ENCODE results near the gene KDM4B. TPM values are rescaled to one million over a fixed set of nuclear protein-coding genes. Genes with fewer than 3 reads are reported as not detected.

The KDM4B gene
- total and polyA plus RNA-seq, 4 donors: 17.1 to 49.5 (median 24.7) TPM

DNA sequence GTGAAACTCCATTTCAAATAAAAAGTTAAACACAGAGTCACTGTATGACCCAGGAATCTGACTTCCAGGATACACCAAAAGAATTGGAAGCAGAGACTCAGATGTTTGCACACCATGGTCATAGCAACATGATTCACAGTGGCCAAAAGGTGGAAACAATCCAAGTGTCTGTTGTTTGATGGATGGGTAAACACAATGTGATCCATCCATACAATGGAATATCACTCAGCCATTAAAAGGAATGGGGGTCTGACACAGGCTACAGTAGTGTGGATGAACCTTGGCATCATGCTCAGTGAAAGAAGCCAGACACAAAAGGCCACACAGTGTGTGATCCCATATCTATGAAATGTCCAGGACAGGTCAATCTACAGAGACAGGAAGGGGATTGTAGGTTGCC is 197.3 kb downstream of the KDM4B start:
- Histone ChIP-seq H3K9ac (ENCODE audit: insufficient read depth in 1 of 2, low read length in 2 of 2) (no peak overlapping the region), H3K27me3 (ENCODE audit: control insufficient read depth in 3 of 3, insufficient read depth in 3 of 3, low read length in 2 of 3) (no peaks in the 10 kb centered on the region), H3K4me1 (ENCODE audit: control insufficient read depth in 5 of 5, insufficient read depth in 5 of 5, low read length in 5 of 5) (no peaks in the 10 kb centered on the region), H3K4me3 (no peak overlapping the region), H3K9me3 (ENCODE audit: control insufficient read depth in 4 of 4, insufficient read depth in 3 of 4, low read length in 3 of 4) (no peaks in the 10 kb centered on the region), H3K36me3 (ENCODE audit: control insufficient read depth in 4 of 4, insufficient read depth in 4 of 4, low read length in 4 of 4) (no peaks in the 10 kb centered on the region), H3K27ac (ENCODE audit: low read depth in 1 of 2, low read length in 1 of 2) (no peak overlapping the region)
- DNase-seq: no peak
- no peak for ATAC-seq (ENCODE audit: insufficient read depth, low FRiP score)
- TF ChIP-seq, protein P1, sequence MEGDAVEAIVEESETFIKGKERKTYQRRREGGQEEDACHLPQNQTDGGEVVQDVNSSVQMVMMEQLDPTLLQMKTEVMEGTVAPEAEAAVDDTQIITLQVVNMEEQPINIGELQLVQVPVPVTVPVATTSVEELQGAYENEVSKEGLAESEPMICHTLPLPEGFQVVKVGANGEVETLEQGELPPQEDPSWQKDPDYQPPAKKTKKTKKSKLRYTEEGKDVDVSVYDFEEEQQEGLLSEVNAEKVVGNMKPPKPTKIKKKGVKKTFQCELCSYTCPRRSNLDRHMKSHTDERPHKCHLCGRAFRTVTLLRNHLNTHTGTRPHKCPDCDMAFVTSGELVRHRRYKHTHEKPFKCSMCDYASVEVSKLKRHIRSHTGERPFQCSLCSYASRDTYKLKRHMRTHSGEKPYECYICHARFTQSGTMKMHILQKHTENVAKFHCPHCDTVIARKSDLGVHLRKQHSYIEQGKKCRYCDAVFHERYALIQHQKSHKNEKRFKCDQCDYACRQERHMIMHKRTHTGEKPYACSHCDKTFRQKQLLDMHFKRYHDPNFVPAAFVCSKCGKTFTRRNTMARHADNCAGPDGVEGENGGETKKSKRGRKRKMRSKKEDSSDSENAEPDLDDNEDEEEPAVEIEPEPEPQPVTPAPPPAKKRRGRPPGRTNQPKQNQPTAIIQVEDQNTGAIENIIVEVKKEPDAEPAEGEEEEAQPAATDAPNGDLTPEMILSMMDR (IDR thresholded peaks at IDR 0.05; ENCODE audit: control extremely low read depth, extremely low read depth): no peak

DNA sequence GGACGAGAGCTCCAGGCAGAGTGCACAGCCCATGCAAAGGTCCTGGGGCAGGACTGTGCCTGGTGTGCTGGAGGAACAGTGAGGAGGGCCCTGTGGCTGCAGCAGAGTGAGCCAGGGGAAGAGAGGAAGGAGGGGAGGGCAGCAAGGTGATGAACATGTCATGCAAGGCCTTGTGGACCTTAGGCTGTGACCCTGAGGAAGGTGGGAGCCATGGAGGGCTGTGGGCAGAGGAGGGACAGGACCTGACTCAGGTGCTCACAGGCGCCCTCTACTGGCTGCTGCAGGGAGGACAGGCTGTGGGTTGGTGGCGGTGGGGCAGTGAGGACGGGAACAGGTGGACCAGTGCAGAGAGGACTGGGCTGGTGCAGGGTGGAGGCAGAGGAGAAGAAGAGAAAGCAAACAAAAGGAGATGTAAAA is 201.4 kb downstream of the KDM4B start:
- WGBS, 2 donors: 62 to 68% methylated on average over 4 of the region's 4 CpGs
- Histone ChIP-seq H3K27ac (ENCODE audit: low read depth in 1 of 2, low read length in 1 of 2) (no peak overlapping the region), H3K9me3 (ENCODE audit: control insufficient read depth in 4 of 4, insufficient read depth in 3 of 4, low read length in 3 of 4) (no peaks in the 10 kb centered on the region), H3K36me3 (ENCODE audit: control insufficient read depth in 4 of 4, insufficient read depth in 4 of 4, low read length in 4 of 4) (no peaks in the 10 kb centered on the region), H3K9ac (ENCODE audit: insufficient read depth in 1 of 2, low read length in 2 of 2) (no peak overlapping the region), H3K4me3 (no peak overlapping the region), H3K27me3 (ENCODE audit: control insufficient read depth in 3 of 3, insufficient read depth in 3 of 3, low read length in 2 of 3) (no peaks in the 10 kb centered on the region), H3K4me1 (ENCODE audit: control insufficient read depth in 5 of 5, insufficient read depth in 5 of 5, low read length in 5 of 5) (no peaks in the 10 kb centered on the region)
- TF ChIP-seq, protein P1 (IDR thresholded peaks at IDR 0.05; ENCODE audit: control extremely low read depth, extremely low read depth): no peak
- ATAC-seq (ENCODE audit: insufficient read depth, low FRiP score): no peak
- no peak for DNase-seq

DNA sequence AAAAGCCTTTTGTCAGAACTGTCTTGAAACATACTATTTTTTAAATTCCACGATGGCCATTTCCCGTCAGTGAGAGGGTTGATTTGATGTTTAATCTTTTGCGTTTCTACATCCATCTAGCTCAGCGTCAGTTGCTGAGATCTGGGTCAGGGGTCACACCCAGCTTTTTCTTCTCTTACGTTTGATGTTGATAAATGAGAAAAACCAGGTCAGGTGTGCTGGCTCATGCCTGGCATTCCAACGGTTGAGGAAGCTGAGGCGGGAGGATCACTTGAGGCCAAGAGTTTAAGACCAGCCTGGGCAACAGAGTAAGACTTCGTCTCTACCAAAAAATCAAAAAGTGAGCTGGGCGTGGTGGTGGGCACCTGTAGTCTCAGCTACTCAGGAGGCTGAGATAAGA is 202.8 kb downstream of the KDM4B start:
- TF ChIP-seq, protein P1 (IDR thresholded peaks at IDR 0.05; ENCODE audit: control extremely low read depth, extremely low read depth): no peak
- H3K36me3 ChIP-seq (ENCODE audit: control insufficient read depth in 4 of 4, insufficient read depth in 4 of 4, low read length in 4 of 4): no peaks in the 10 kb centered on the region
- WGBS, 2 donors: 50 to 71% methylated on average over 9 of the region's 9 CpGs
- no peak overlapping the region for H3K27ac ChIP-seq (ENCODE audit: low read depth in 1 of 2, low read length in 1 of 2)
- no peaks in the 10 kb centered on the region for H3K27me3 ChIP-seq (ENCODE audit: control insufficient read depth in 3 of 3, insufficient read depth in 3 of 3, low read length in 2 of 3)
- H3K4me3 ChIP-seq: no peak overlapping the region
- peak in 1 of 3 donors; percentile 16 for DNase-seq
- H3K4me1 ChIP-seq (ENCODE audit: control insufficient read depth in 5 of 5, insufficient read depth in 5 of 5, low read length in 5 of 5): no peaks in the 10 kb centered on the region
- ATAC-seq (ENCODE audit: insufficient read depth, low FRiP score): no peak
- no peak overlapping the region for H3K9ac ChIP-seq (ENCODE audit: insufficient read depth in 1 of 2, low read length in 2 of 2)
- H3K9me3 ChIP-seq (ENCODE audit: control insufficient read depth in 4 of 4, insufficient read depth in 3 of 4, low read length in 3 of 4): no peaks in the 10 kb centered on the region

DNA sequence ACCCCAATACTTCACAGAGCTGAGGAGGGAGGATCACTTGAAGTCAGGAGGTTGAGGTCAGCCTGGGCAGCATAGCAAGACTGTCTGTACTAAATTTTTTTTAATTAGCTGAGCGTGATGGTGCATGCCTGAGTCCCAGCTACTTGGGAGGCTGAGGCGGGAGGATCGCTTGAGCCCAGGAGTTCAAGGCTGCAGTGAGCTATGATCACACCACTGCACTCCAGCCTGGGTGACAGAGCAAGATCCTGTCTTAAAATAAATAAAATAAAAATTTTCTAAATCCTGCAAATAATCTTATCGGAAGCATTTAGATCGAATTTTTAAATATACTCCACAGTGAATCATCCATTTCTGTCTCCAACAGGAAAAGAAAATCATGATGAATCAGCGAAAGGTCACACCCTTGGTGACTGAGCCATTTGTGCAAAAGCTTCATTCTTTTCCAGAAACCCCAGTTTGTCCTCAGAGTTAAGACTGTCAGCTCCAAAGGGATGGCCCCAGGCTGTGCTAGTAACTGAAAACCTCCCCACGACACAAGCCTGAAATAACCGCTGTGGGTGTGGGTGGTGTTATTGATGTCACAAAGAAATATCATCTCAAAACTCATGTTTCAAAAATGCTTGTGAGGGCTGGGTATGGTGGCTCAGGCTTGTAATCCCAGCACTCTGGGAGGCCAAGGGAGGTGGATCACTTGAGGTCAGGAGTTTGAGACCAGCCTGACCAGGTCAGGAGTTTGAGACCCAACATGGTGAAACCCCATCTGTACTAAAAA is 204.1 kb downstream of the KDM4B start:
- no peak overlapping the region for H3K27ac ChIP-seq (ENCODE audit: low read depth in 1 of 2, low read length in 1 of 2)
- no peaks in the 10 kb centered on the region for H3K36me3 ChIP-seq (ENCODE audit: control insufficient read depth in 4 of 4, insufficient read depth in 4 of 4, low read length in 4 of 4)
- 71 to 75% methylated on average over 8 of the region's 8 CpGs for WGBS, 2 donors
- TF ChIP-seq, protein P1 (IDR thresholded peaks at IDR 0.05; ENCODE audit: control extremely low read depth, extremely low read depth): no peak
- H3K27me3 ChIP-seq (ENCODE audit: control insufficient read depth in 3 of 3, insufficient read depth in 3 of 3, low read length in 2 of 3): no peaks in the 10 kb centered on the region
- H3K4me3 ChIP-seq: no peak overlapping the region
- no peak for DNase-seq
- ATAC-seq (ENCODE audit: insufficient read depth, low FRiP score): no peak
- no peaks in the 10 kb centered on the region for H3K9me3 ChIP-seq (ENCODE audit: control insufficient read depth in 4 of 4, insufficient read depth in 3 of 4, low read length in 3 of 4)
- H3K9ac ChIP-seq (ENCODE audit: insufficient read depth in 1 of 2, low read length in 2 of 2): no peak overlapping the region
- H3K4me1 ChIP-seq (ENCODE audit: control insufficient read depth in 5 of 5, insufficient read depth in 5 of 5, low read length in 5 of 5): no peaks in the 10 kb centered on the region
